HEK293 (cell line): ENCODE measurements around the gene MAGEL2.

Experiments used
- CTCF ChIA-PET: fragments of 350-600 bp; formaldehyde crosslinking; extraction: SDS; loops from one replicate; lab custom pipeline; 2021; ENCODE audit warnings: antibody characterized with exemption; lab: Yijun Ruan, JAX
- POLR2A ChIA-PET: fragments of 300-600 bp; formaldehyde crosslinking; extraction: SDS; loops from one replicate; lab custom pipeline; 2020; ENCODE audit warnings: antibody characterized with exemption, inconsistent platforms; lab: Yijun Ruan, JAX
- H3K27ac ChIP-seq: fragments of 200-500 bp; sonication (Bioruptor generic); 2 replicates; pipeline ENCODE4 v1.5.1; 2014; ENCODE audit warnings: low read depth, low read length, control low read depth, inconsistent platforms; ENCODE audit errors: extremely low read depth
- H3K36me3 ChIP-seq, 2 experiments: fragments of 200-500 bp in 1 of 2; sonication (Bioruptor generic) in 1 of 2; 1 replicate in 1 of 2; 2 replicates in 1 of 2; pipeline ENCODE4 v1.5.1; 2014 to 2017; ENCODE audit warnings: inconsistent platforms in 2 of 2, low read length in 2 of 2; ENCODE audit not compliant: control insufficient read depth in 2 of 2, insufficient read depth in 1 of 2
- H3K4me1 ChIP-seq: fragments of 200-500 bp; sonication (Bioruptor generic); 2 replicates; pipeline ENCODE4 v1.5.1; 2014; ENCODE audit warnings: mild to moderate bottlenecking, low read length, inconsistent platforms; ENCODE audit not compliant: control insufficient read depth, insufficient read depth
- H3K4me3 ChIP-seq: 2 replicates; pipeline ENCODE4 v1.5.1; 2011; ENCODE audit warnings: low read depth, mild to moderate bottlenecking, control low read depth, low read length, moderate library complexity
- H3K9me3 ChIP-seq: fragments of 200-500 bp; sonication (Bioruptor generic); 2 replicates; pipeline ENCODE4 v1.5.1; 2014; ENCODE audit warnings: low read depth, low read length, inconsistent platforms; ENCODE audit not compliant: control insufficient read depth, insufficient read depth
- PRDM1 ChIP-seq: fragments of 450-650 bp; formaldehyde crosslinking; IDR thresholded peaks from 2 replicates; pipeline ENCODE4; 2016; ENCODE audit warnings: missing biosample characterization, missing genetic modification characterization
- SP3 ChIP-seq: fragments of 450-650 bp; formaldehyde crosslinking; IDR thresholded peaks from 2 replicates; pipeline ENCODE4 v1.5.1; 2016; ENCODE audit warnings: missing biosample characterization, missing genetic modification characterization
- ZNF202 ChIP-seq: fragments of 450-650 bp; formaldehyde crosslinking; IDR thresholded peaks from 2 replicates; pipeline ENCODE4 v1.5.1; 2016; ENCODE audit warnings: missing biosample characterization, missing genetic modification characterization, borderline replicate concordance
- ZNF211 ChIP-seq: fragments of 450-650 bp; formaldehyde crosslinking; IDR thresholded peaks from 2 replicates; pipeline ENCODE4 v1.5.1; 2016; ENCODE audit warnings: low read depth, missing biosample characterization, missing genetic modification characterization
- ZNF404 ChIP-seq: fragments of 450-650 bp; formaldehyde crosslinking; IDR thresholded peaks from 2 replicates; pipeline ENCODE4 v1.5.1; 2017; ENCODE audit warnings: missing biosample characterization, missing genetic modification characterization
- ZNF423 ChIP-seq: fragments of 450-650 bp; formaldehyde crosslinking; IDR thresholded peaks from 2 replicates; pipeline ENCODE4 v1.5.1; 2016; ENCODE audit warnings: missing biosample characterization, missing genetic modification characterization
- ZNF426 ChIP-seq: fragments of 450-650 bp; formaldehyde crosslinking; IDR thresholded peaks from 2 replicates; pipeline ENCODE4 v1.5.1; 2017; ENCODE audit warnings: missing biosample characterization, missing genetic modification characterization, mild to moderate bottlenecking, inconsistent platforms, moderate library complexity
- ZNF530 ChIP-seq: fragments of 450-650 bp; formaldehyde crosslinking; IDR thresholded peaks from 2 replicates; pipeline ENCODE4 v1.5.1; 2016; ENCODE audit warnings: low read depth, missing biosample characterization, missing genetic modification characterization
- ZNF600 ChIP-seq: fragments of 450-650 bp; formaldehyde crosslinking; IDR thresholded peaks from 2 replicates; pipeline ENCODE4 v1.5.1; 2016; ENCODE audit warnings: missing biosample characterization, missing genetic modification characterization
- ZNF623 ChIP-seq: fragments of 450-650 bp; formaldehyde crosslinking; IDR thresholded peaks from 2 replicates; pipeline ENCODE4 v1.5.1; 2016; ENCODE audit warnings: missing biosample characterization, missing genetic modification characterization
- ZNF677 ChIP-seq: fragments of 450-650 bp; IDR thresholded peaks from 2 replicates; pipeline ENCODE4 v1.5.0; 2018; ENCODE audit warnings: missing biosample characterization, mild to moderate bottlenecking, missing genetic modification characterization, moderate library complexity
- ZNF785 ChIP-seq: fragments of 450-650 bp; formaldehyde crosslinking; IDR thresholded peaks from 2 replicates; pipeline ENCODE4 v1.5.1; 2016; ENCODE audit warnings: missing biosample characterization, missing genetic modification characterization
- ZNF792 ChIP-seq: fragments of 450-650 bp; formaldehyde crosslinking; IDR thresholded peaks from 2 replicates; pipeline ENCODE4 v1.5.1; 2016; ENCODE audit warnings: missing biosample characterization, missing genetic modification characterization
- ZNF830 ChIP-seq: fragments of 450-650 bp; IDR thresholded peaks from 2 replicates; pipeline ENCODE4 v1.5.0; 2018; ENCODE audit warnings: missing biosample characterization, missing genetic modification characterization, low read depth, mild to moderate bottlenecking, moderate library complexity
- ZSCAN16 ChIP-seq: fragments of 450-650 bp; formaldehyde crosslinking; IDR thresholded peaks from 2 replicates; pipeline ENCODE4 v1.5.1; 2016; ENCODE audit warnings: missing biosample characterization, missing genetic modification characterization
- ZSCAN23 ChIP-seq: fragments of 450-650 bp; formaldehyde crosslinking; IDR thresholded peaks from 2 replicates; pipeline ENCODE4 v1.5.1; 2016; ENCODE audit warnings: missing biosample characterization, missing genetic modification characterization
- ZSCAN30 ChIP-seq: fragments of 450-650 bp; IDR thresholded peaks from 2 replicates; pipeline ENCODE4 v1.5.1; 2018; ENCODE audit warnings: missing biosample characterization, mild to moderate bottlenecking, missing genetic modification characterization, moderate library complexity
- TF ChIP-seq, protein P1 (sequence below): fragments of 450-650 bp; formaldehyde crosslinking; IDR thresholded peaks from 2 replicates; pipeline ENCODE4 v1.5.1; 2016; ENCODE audit warnings: missing biosample characterization, missing genetic modification characterization
- TF ChIP-seq, protein P2 (sequence below): fragments of 450-650 bp; formaldehyde crosslinking; IDR thresholded peaks from 2 replicates; pipeline ENCODE4 v1.5.1; 2016; ENCODE audit warnings: missing biosample characterization, missing genetic modification characterization
- TF ChIP-seq, protein P3 (sequence below): IDR thresholded peaks from 2 replicates; pipeline ENCODE4 v1.6.1; 2011; ENCODE audit warnings: mild to moderate bottlenecking, low read depth, low read length, borderline replicate concordance
- TF ChIP-seq, protein P4 (sequence below): fragments of 450-650 bp; formaldehyde crosslinking; IDR thresholded peaks from 2 replicates; pipeline ENCODE4 v1.5.1; 2016; ENCODE audit warnings: missing biosample characterization, missing genetic modification characterization

Gene MAGEL2

DNA sequence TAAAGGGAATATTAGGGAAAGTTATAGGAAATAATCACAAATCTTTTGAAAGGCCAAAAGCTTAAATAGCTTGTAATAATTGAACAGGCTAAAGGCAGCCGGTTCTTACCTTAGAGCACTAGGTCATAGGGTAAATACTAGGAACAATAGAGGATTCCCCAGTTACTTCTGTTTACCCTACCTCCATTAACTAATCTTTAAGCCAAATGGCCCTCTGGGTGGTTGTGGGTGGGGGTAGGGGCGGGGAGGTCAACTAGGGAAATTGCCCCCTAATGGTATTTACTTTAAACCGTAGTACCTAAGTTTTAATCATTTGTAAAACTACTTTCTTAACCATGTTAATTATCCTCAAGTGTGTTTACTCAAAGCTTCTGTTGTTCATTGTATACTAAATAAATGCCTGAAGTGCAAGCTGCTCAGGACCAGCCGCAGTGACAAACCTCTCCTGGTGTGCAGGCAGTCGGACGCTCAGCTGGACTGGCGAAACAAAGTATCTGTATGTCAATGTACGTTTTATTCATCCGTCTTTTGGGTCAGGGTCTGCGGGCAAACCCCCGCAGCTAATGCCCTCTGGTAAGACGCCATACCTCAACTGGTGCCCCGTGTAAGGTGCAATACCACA, 18.9 kb downstream of the MAGEL2 start:
- Histone ChIP-seq H3K9me3 (no peaks in the 10 kb centered on the region), H3K27ac (no peak overlapping the region)
- CTCF ChIA-PET = interaction anchor here (0.7 to 1.4 kb wide), 6 partner anchors 10 to 57 kb away, joined by 3 to 7 read pairs (median 4); no protein-coding TSS in a partner anchor
- no peak for TF ChIP-seq ZNF530
- TF ChIP-seq, protein P1, sequence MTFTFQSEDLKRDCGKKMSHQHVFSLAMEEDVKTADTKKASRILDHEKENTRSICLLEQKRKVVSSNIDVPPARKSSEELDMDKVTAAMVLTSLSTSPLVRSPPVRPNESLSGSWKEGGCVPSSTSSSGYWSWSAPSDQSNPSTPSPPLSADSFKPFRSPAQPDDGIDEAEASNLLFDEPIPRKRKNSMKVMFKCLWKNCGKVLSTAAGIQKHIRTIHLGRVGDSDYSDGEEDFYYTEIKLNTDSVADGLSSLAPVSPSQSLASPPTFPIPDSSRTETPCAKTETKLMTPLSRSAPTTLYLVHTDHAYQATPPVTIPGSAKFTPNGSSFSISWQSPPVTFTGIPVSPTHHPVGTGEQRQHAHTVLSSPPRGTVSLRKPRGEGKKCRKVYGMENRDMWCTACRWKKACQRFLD (tag by site-specific recombination) = no peak
- no peak for TF ChIP-seq SP3 (tag by site-specific recombination)
- no peak for TF ChIP-seq ZNF623 (tag by site-specific recombination)
- TF ChIP-seq, all 188 proteins: peak for 0
- POLR2A ChIA-PET = no interaction called here
- no peaks in the 10 kb centered on the region for H3K4me1 ChIP-seq
- H3K4me3 ChIP-seq = no peak overlapping the region
- no peaks in the 10 kb centered on the region for H3K36me3 ChIP-seq

DNA sequence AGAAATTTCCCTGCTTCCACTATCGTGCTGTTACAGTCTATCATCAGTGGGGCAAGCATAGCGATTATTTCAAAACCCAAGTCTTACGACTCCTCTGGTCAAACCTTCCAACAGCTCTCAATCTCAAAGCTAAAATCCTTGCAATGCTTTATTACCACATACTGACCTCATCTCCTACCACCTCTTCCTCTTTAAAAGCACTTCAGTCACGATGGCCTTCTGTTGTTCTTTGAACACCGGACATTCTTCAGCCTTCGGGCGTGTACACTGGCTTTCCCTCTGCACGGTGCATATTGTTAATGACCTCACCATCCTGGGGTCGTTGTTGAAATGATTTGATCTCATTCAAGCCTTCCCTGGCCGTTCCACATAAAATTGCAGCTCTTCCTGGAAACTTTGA, 31.1 kb downstream of the MAGEL2 start:
- ChIA-PET POLR2A (no interaction called here), CTCF (interaction anchor here (0.7 to 1.3 kb wide), 2 partner anchors 13 to 255 kb away, joined by 3 to 4 read pairs; no protein-coding TSS in a partner anchor)
- no peaks in the 10 kb centered on the region for H3K4me1 ChIP-seq
- TF ChIP-seq ZNF677 (tag by site-specific recombination) (no peak), ZSCAN16 (tag by site-specific recombination) (no peak), ZSCAN23 (tag by site-specific recombination) (no peak), ZNF211 (tag by site-specific recombination) (no peak)
- no peak overlapping the region for H3K27ac ChIP-seq
- H3K4me3 ChIP-seq = no peak overlapping the region
- no peaks in the 10 kb centered on the region for H3K9me3 ChIP-seq
- no peaks in the 10 kb centered on the region for H3K36me3 ChIP-seq

DNA sequence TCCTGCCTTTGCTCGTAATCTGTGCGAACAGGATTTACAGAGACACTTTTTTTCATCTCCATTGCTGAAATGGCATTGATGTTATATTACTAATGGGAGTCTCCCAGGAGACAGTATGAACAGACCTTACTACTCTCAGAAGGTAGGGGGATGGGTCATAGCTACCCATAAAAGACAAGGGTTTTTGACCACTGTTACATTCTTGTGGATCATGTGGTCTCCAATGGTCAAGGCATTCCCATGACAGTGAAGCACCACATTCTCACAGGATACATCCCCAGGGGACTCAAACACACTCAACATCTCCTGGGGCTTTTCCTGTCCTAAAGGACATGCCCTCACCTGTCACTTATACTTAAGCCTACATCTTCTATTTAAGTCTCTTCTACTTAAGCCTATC, 41.4 kb downstream of the MAGEL2 start:
- CTCF ChIA-PET = no interaction called here
- no peaks in the 10 kb centered on the region for H3K9me3 ChIP-seq
- TF ChIP-seq ZNF830 (tag by site-specific recombination) = no peak
- TF ChIP-seq ZNF600 (tag by site-specific recombination) = no peak
- no peak for TF ChIP-seq PRDM1 (tag by site-specific recombination)
- no peak for TF ChIP-seq ZNF423 (tag by site-specific recombination)
- no peak for TF ChIP-seq ZNF785 (tag by site-specific recombination)
- no peak for TF ChIP-seq ZNF202 (tag by site-specific recombination)
- TF ChIP-seq ZNF426 = no peak
- no peak for TF ChIP-seq ZSCAN30 (tag by site-specific recombination)
- TF ChIP-seq, protein P2, sequence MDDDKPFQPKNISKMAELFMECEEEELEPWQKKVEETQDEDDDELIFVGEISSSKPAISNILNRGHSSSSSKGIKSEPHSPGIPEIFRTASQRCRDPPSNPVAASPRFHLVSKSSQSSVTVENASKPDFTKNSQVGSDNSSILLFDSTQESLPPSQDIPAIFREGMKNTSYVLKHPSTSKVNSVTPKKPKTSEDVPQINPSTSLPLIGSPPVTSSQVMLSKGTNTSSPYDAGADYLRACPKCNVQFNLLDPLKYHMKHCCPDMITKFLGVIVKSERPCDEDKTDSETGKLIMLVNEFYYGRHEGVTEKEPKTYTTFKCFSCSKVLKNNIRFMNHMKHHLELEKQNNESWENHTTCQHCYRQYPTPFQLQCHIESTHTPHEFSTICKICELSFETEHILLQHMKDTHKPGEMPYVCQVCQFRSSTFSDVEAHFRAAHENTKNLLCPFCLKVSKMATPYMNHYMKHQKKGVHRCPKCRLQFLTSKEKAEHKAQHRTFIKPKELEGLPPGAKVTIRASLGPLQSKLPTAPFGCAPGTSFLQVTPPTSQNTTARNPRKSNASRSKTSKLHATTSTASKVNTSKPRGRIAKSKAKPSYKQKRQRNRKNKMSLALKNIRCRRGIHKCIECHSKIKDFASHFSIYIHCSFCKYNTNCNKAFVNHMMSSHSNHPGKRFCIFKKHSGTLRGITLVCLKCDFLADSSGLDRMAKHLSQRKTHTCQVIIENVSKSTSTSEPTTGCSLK (tag by site-specific recombination) = no peak
- no peak for TF ChIP-seq ZNF792
- TF ChIP-seq, protein P3, sequence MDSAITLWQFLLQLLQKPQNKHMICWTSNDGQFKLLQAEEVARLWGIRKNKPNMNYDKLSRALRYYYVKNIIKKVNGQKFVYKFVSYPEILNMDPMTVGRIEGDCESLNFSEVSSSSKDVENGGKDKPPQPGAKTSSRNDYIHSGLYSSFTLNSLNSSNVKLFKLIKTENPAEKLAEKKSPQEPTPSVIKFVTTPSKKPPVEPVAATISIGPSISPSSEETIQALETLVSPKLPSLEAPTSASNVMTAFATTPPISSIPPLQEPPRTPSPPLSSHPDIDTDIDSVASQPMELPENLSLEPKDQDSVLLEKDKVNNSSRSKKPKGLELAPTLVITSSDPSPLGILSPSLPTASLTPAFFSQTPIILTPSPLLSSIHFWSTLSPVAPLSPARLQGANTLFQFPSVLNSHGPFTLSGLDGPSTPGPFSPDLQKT = no peak
- no peak for TF ChIP-seq ZNF404 (tag by site-specific recombination)
- TF ChIP-seq, protein P4, sequence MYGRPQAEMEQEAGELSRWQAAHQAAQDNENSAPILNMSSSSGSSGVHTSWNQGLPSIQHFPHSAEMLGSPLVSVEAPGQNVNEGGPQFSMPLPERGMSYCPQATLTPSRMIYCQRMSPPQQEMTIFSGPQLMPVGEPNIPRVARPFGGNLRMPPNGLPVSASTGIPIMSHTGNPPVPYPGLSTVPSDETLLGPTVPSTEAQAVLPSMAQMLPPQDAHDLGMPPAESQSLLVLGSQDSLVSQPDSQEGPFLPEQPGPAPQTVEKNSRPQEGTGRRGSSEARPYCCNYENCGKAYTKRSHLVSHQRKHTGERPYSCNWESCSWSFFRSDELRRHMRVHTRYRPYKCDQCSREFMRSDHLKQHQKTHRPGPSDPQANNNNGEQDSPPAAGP (tag by site-specific recombination) = no peak

More for the DNA sequence above, 41.4 kb downstream of the MAGEL2 start:
- Histone ChIP-seq H3K36me3 (no peaks in the 10 kb centered on the region), H3K4me1 (no peaks in the 10 kb centered on the region), H3K27ac (no peak overlapping the region), H3K4me3 (no peak overlapping the region)
- POLR2A ChIA-PET = no interaction called here
